ENCODE data around the gene CSMD2.
"Not testable (repeated sequence)": the region's sequence is repeated elsewhere in the genome, so short reads cannot be mapped to it uniquely, and the experiment has no call there.

Gene CSMD2

DNA sequence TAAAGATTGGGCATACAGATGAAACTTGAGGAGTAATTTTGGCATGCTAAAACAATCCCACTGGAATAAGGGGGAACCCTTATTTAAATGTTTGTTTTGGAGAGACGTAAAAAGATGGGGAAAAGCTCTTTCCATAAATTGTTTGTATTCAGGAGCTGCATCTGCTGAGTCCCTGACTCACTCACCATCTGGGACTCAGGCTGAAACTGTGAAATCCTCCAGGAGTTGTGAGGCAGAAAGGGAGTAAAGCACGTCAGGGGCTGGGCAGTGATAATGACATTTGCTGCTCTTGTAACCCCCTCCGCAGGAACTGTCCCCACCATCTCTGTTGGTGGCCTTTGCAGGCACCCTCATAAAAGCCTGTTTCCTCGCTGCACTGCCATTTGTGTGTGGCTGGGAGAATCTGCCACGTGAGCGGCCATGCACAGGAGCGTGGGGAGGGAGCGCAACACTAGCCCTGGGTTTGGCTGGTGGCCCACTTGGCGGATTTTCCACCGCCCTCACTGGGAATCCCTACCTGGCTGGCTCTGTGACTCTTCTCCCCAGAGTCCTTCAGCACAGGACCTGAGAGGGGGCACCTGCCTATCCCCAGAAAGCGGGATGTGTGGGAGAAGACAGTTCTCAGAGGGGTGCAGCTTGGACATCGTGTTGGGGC lies 647.3 kb downstream of the CSMD2 start:
- FAIRE-seq: no peak
- no peak for DNase-seq (ENCODE audit: insufficient read length)

GRCh38 chr1:33516891-33517567 lies 648.0 kb downstream of the CSMD2 start:
- TF ChIP-seq POLR2AphosphoS5 (IDR thresholded peaks at IDR 0.05; ENCODE audit: low read depth, low read length) (no peak), TAF1 (IDR thresholded peaks at IDR 0.05; ENCODE audit: borderline replicate concordance, low read depth, low read length) (no peak), POLR2A (IDR thresholded peaks at IDR 0.05; ENCODE audit: low read depth, low read length) (no peak)
- FAIRE-seq: no peak
- no peak for DNase-seq (ENCODE audit: insufficient read length)

More for the DNA sequence above, 647.3 kb downstream of the CSMD2 start:
- TF ChIP-seq POLR2A (IDR thresholded peaks at IDR 0.05; ENCODE audit: low read depth, low read length): no peak
- TF ChIP-seq POLR2AphosphoS5 (IDR thresholded peaks at IDR 0.05; ENCODE audit: low read depth, low read length): no peak
- no peak for TF ChIP-seq TAF1 (IDR thresholded peaks at IDR 0.05; ENCODE audit: borderline replicate concordance, low read depth, low read length)

GRCh38 chr1:33516428-33516827 lies 648.6 kb downstream of the CSMD2 start:
- no peak for FAIRE-seq
- no peak for TF ChIP-seq POLR2A (IDR thresholded peaks at IDR 0.05; ENCODE audit: low read depth, low read length)
- no peak for TF ChIP-seq TAF1 (IDR thresholded peaks at IDR 0.05; ENCODE audit: borderline replicate concordance, low read depth, low read length)
- TF ChIP-seq POLR2AphosphoS5 (IDR thresholded peaks at IDR 0.05; ENCODE audit: low read depth, low read length): no peak
- DNase-seq (ENCODE audit: insufficient read length): no peak

DNA sequence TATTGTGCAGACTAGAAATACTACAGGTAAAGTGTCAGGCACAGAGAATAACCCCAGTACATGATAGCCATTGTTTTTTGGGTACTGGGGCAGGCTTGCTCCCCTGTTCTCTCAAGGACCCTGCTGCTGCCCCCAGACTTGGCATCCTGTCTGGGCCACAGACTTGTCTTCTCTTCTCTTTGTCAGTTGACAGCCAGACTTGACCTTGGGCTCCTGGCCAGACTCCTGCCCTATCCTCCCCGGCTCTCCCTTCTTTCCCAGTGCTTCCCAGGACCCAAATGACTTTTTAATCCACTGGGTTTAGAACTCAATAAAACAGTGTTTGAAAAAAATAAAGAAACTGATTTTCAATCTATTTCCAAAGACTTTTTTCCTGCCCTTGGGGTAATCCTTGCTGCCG lies 649.4 kb downstream of the CSMD2 start:
- FAIRE-seq (no peak), DNase-seq (ENCODE audit: insufficient read length) (no peak)
- TF ChIP-seq POLR2AphosphoS5 (IDR thresholded peaks at IDR 0.05; ENCODE audit: low read depth, low read length) (no peak), POLR2A (IDR thresholded peaks at IDR 0.05; ENCODE audit: low read depth, low read length) (no peak), TAF1 (IDR thresholded peaks at IDR 0.05; ENCODE audit: borderline replicate concordance, low read depth, low read length) (no peak)

DNA sequence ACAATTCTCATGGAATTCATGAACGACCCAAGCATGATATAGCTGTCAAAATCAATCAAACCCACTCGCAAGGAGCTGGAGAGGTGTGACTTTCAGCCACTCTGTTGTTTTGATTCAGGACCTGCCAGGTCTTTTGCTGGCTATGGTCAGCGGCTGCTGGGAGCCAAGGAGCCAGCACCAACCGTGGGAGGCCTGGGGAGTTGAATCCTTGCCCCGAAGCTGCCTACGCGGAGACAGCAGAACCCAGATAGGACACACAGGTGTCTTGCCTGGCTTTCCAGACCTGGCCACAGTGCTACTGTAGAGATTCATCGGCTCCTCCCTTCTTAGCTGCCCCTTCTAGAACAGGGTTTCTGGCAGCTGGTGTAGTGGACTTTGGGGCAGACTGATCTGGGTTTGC lies 649.9 kb downstream of the CSMD2 start:
- FAIRE-seq (no peak), DNase-seq (ENCODE audit: insufficient read length) (no peak)
- TF ChIP-seq POLR2A (IDR thresholded peaks at IDR 0.05; ENCODE audit: low read depth, low read length) (no peak), TAF1 (IDR thresholded peaks at IDR 0.05; ENCODE audit: borderline replicate concordance, low read depth, low read length) (no peak)

DNA sequence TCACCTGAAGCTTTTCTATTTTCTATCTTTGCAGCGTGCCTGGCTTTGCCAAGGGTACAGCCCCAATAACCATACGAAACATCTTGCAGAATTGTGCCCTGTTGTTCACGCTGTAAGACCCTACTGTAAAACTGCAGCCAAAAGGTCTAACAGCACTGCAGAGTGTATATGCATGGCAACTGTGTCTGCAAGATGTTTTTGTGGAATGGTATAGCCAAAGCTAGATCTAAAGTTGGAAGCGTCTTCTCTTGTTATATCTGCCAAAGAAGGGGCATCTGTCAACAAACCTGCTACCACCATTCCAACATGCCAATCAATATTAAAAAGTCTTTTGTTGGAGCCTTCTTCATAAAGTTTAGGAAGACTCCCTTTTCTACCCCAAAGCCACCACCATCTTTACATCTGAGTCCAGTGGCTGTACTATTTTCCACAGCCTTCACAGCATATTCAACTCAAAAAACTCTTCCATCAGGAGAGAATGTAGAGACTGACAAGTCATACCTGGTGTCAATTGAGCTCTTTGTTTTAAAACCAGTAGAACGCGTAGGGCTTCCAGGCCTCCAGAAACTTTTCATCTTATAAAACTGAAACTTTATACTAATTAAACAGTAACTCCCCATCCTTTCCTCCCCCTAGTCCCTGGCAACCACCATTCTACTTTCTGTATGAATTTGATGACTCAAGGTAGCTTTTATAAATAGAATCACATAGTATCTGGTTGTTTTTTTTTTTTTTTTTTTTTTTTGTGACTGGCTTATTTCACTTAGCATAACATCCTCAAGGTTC lies 652.6 kb downstream of the CSMD2 start:
- no peak for DNase-seq (ENCODE audit: insufficient read length)
- TF ChIP-seq POLR2AphosphoS5 (IDR thresholded peaks at IDR 0.05; ENCODE audit: low read depth, low read length) (no peak), TAF1 (IDR thresholded peaks at IDR 0.05; ENCODE audit: borderline replicate concordance, low read depth, low read length) (no peak), POLR2A (IDR thresholded peaks at IDR 0.05; ENCODE audit: low read depth, low read length) (no peak)
- no peak for FAIRE-seq

GRCh38 chr1:33509276-33509675 lies 655.8 kb downstream of the CSMD2 start:
- not testable (repeated sequence) for FAIRE-seq; DNase-seq (ENCODE audit: insufficient read length)

DNA sequence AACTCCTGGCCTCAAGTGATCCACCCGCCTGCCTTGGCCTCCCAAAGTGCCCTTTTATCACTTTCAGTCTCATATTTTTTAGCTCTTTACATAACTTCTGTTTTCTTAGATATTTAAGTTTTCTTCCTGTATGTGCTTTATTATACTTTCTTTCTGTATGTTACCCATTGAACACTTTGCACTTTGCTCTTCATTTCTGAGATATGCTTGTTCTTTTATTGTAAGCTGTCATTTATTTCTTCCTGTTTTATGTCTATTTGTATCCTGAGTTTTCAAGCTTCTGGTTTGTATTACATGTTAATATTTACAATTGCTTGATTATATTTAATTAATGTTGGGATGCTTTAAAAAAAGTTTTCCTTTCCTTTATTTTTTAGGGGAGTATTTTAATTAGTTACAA lies 656.9 kb downstream of the CSMD2 start:
- no peak for DNase-seq (ENCODE audit: insufficient read length)
- TF ChIP-seq POLR2A (IDR thresholded peaks at IDR 0.05; ENCODE audit: low read depth, low read length) (no peak), TAF1 (IDR thresholded peaks at IDR 0.05; ENCODE audit: borderline replicate concordance, low read depth, low read length) (no peak), POLR2AphosphoS5 (IDR thresholded peaks at IDR 0.05; ENCODE audit: low read depth, low read length) (no peak)
- no peak for FAIRE-seq

DNA sequence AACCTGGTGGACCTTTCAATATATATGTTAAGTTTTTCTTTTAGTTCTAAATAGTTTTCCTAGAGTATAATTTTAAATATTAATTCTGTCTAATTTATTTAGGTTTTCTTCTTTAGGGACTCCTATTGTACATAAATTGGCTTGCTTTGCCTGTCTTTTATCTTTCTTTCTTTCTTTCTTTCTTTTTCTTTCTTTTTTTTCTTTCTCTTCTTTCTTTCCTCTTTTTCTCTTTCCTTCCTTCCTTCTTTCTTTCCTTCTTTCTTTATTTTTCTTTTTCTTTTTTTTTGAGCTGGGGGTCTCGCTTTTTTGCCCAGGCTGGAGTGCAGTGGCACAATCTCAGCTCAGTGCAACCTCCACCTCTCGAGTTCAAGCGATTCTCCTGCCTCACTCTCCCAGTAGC lies 657.4 kb downstream of the CSMD2 start:
- no peak for DNase-seq (ENCODE audit: insufficient read length)
- TF ChIP-seq POLR2A (IDR thresholded peaks at IDR 0.05; ENCODE audit: low read depth, low read length) (no peak), TAF1 (IDR thresholded peaks at IDR 0.05; ENCODE audit: borderline replicate concordance, low read depth, low read length) (no peak), POLR2AphosphoS5 (IDR thresholded peaks at IDR 0.05; ENCODE audit: low read depth, low read length) (no peak)
- FAIRE-seq: no peak

GRCh38 chr1:33503506-33503905 lies 661.5 kb downstream of the CSMD2 start:
- TF ChIP-seq POLR2A (IDR thresholded peaks at IDR 0.05; ENCODE audit: low read depth, low read length) (no peak), POLR2AphosphoS5 (IDR thresholded peaks at IDR 0.05; ENCODE audit: low read depth, low read length) (no peak), TAF1 (IDR thresholded peaks at IDR 0.05; ENCODE audit: borderline replicate concordance, low read depth, low read length) (no peak)
- FAIRE-seq (no peak), DNase-seq (ENCODE audit: insufficient read length) (no peak)

- DNase-seq (ENCODE audit: insufficient read length): no peak
- no peak for FAIRE-seq
- TF ChIP-seq POLR2A (IDR thresholded peaks at IDR 0.05; ENCODE audit: low read depth, low read length) (no peak), TAF1 (IDR thresholded peaks at IDR 0.05; ENCODE audit: borderline replicate concordance, low read depth, low read length) (no peak), POLR2AphosphoS5 (IDR thresholded peaks at IDR 0.05; ENCODE audit: low read depth, low read length) (no peak)
Measured at GRCh38 chr1:33502726-33503125, 662.3 kb downstream of the CSMD2 start.

DNA sequence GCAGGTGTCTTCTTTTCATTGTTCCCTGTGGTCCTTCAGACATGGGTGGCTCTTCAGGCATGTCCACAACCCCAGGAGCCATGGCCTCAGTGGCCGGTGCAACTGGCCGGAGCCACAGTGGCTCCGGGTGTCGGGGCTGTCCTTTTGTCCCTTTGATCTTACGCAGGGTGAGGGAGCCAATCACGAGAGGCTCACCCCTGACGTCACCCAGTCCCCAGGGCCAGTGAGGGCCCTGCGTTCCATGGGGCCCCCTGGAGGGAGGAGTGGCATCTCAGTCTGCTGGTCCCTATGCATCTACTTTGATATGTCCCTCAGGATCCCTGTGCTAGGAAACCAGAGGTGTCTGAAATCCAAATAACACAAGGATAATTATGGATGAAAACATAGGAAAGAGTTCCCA lies 663.3 kb downstream of the CSMD2 start:
- DNase-seq (ENCODE audit: insufficient read length): no peak
- TF ChIP-seq POLR2AphosphoS5 (IDR thresholded peaks at IDR 0.05; ENCODE audit: low read depth, low read length) (no peak), TAF1 (IDR thresholded peaks at IDR 0.05; ENCODE audit: borderline replicate concordance, low read depth, low read length) (no peak), POLR2A (IDR thresholded peaks at IDR 0.05; ENCODE audit: low read depth, low read length) (no peak)
- no peak for FAIRE-seq

Data from GM12892 (cell line).